HEK293 (cell line): ENCODE results near the gene STARD4.

Experiments used
- CTCF ChIA-PET: fragments of 350-600 bp; formaldehyde crosslinking; extraction: SDS; loops from one replicate; lab custom pipeline; 2021; ENCODE audit warnings: antibody characterized with exemption; lab: Yijun Ruan, JAX
- POLR2A ChIA-PET: fragments of 300-600 bp; formaldehyde crosslinking; extraction: SDS; loops from one replicate; lab custom pipeline; 2020; ENCODE audit warnings: antibody characterized with exemption, inconsistent platforms; lab: Yijun Ruan, JAX
- H3K27ac ChIP-seq: fragments of 200-500 bp; sonication (Bioruptor generic); 2 replicates; pipeline ENCODE4 v1.5.1; 2014; ENCODE audit warnings: low read depth, low read length, control low read depth, inconsistent platforms; ENCODE audit errors: extremely low read depth
- H3K36me3 ChIP-seq, 2 experiments: fragments of 200-500 bp in 1 of 2; sonication (Bioruptor generic) in 1 of 2; 1 replicate in 1 of 2; 2 replicates in 1 of 2; pipeline ENCODE4 v1.5.1; 2014 to 2017; ENCODE audit warnings: inconsistent platforms in 2 of 2, low read length in 2 of 2; ENCODE audit not compliant: control insufficient read depth in 2 of 2, insufficient read depth in 1 of 2
- H3K4me1 ChIP-seq: fragments of 200-500 bp; sonication (Bioruptor generic); 2 replicates; pipeline ENCODE4 v1.5.1; 2014; ENCODE audit warnings: mild to moderate bottlenecking, low read length, inconsistent platforms; ENCODE audit not compliant: control insufficient read depth, insufficient read depth
- H3K4me3 ChIP-seq: 2 replicates; pipeline ENCODE4 v1.5.1; 2011; ENCODE audit warnings: low read depth, mild to moderate bottlenecking, control low read depth, low read length, moderate library complexity
- H3K9me3 ChIP-seq: fragments of 200-500 bp; sonication (Bioruptor generic); 2 replicates; pipeline ENCODE4 v1.5.1; 2014; ENCODE audit warnings: low read depth, low read length, inconsistent platforms; ENCODE audit not compliant: control insufficient read depth, insufficient read depth
- AEBP2 ChIP-seq: fragments of 450-650 bp; formaldehyde crosslinking; IDR thresholded peaks from 2 replicates; pipeline ENCODE4 v1.5.1; 2016; ENCODE audit warnings: missing biosample characterization, missing genetic modification characterization, borderline replicate concordance
- HOXD13 ChIP-seq: sonication (generic); formaldehyde crosslinking; IDR thresholded peaks from 2 replicates; pipeline ENCODE4 v1.8.0; 2022; ENCODE audit warnings: missing genetic modification reagents, borderline replicate concordance
- IKZF3 ChIP-seq: fragments of 450-650 bp; IDR thresholded peaks from 2 replicates; pipeline ENCODE4 v1.5.0; 2018; ENCODE audit warnings: missing biosample characterization, mild to moderate bottlenecking, missing genetic modification characterization, moderate library complexity
- KLF16 ChIP-seq: fragments of 450-650 bp; formaldehyde crosslinking; IDR thresholded peaks from 2 replicates; pipeline ENCODE4 v1.5.1; 2017; ENCODE audit warnings: missing biosample characterization, missing genetic modification characterization
- KLF8 ChIP-seq: fragments of 450-650 bp; formaldehyde crosslinking; IDR thresholded peaks from 2 replicates; pipeline ENCODE4 v1.5.1; 2016; ENCODE audit warnings: missing biosample characterization, missing genetic modification characterization
- MZF1 ChIP-seq: fragments of 450-650 bp; formaldehyde crosslinking; IDR thresholded peaks from 2 replicates; pipeline ENCODE4 v1.5.1; 2017; ENCODE audit warnings: missing biosample characterization, missing genetic modification characterization, borderline replicate concordance
- TCF7L2 ChIP-seq: IDR thresholded peaks from 2 replicates; pipeline ENCODE4 v1.6.1; 2011; ENCODE audit warnings: low read depth, mild to moderate bottlenecking, inconsistent platforms, low read length, moderate library complexity, borderline replicate concordance
- ZBTB44 ChIP-seq: fragments of 450-650 bp; IDR thresholded peaks from 2 replicates; pipeline ENCODE4 v1.5.1; 2018; ENCODE audit warnings: missing biosample characterization, mild to moderate bottlenecking, missing genetic modification characterization
- ZBTB48 ChIP-seq: fragments of 450-650 bp; formaldehyde crosslinking; IDR thresholded peaks from 2 replicates; pipeline ENCODE4 v1.5.1; 2016; ENCODE audit warnings: missing biosample characterization, missing genetic modification characterization
- ZNF10 ChIP-seq: fragments of 450-650 bp; formaldehyde crosslinking; IDR thresholded peaks from 2 replicates; pipeline ENCODE4 v1.5.1; 2017; ENCODE audit warnings: missing biosample characterization, missing genetic modification characterization
- ZNF112 ChIP-seq: fragments of 450-650 bp; formaldehyde crosslinking; IDR thresholded peaks from 2 replicates; pipeline ENCODE4 v1.5.0; 2017; ENCODE audit warnings: missing biosample characterization, missing genetic modification characterization
- ZNF132 ChIP-seq: fragments of 450-650 bp; formaldehyde crosslinking; IDR thresholded peaks from 2 replicates; pipeline ENCODE4 v1.5.1; 2017; ENCODE audit warnings: missing biosample characterization, missing genetic modification characterization, borderline replicate concordance
- ZNF202 ChIP-seq: fragments of 450-650 bp; formaldehyde crosslinking; IDR thresholded peaks from 2 replicates; pipeline ENCODE4 v1.5.1; 2016; ENCODE audit warnings: missing biosample characterization, missing genetic modification characterization, borderline replicate concordance
- ZNF221 ChIP-seq: fragments of 450-650 bp; formaldehyde crosslinking; IDR thresholded peaks from 2 replicates; pipeline ENCODE4 v1.5.1; 2017; ENCODE audit warnings: missing biosample characterization, missing genetic modification characterization, borderline replicate concordance
- ZNF239 ChIP-seq: fragments of 450-650 bp; formaldehyde crosslinking; IDR thresholded peaks from 2 replicates; pipeline ENCODE4 v1.5.1; 2016; ENCODE audit warnings: missing biosample characterization, missing genetic modification characterization
- ZNF274 ChIP-seq, 2 experiments: fragments of 200-500 bp in 1 of 2; fragments of 450-650 bp in 1 of 2; sonication (Bioruptor generic) in 1 of 2; formaldehyde crosslinking in 1 of 2; IDR thresholded peaks; 2 replicates each; pipeline versions ENCODE4 v1.5.1 to v1.6.1; 2014 to 2016; ENCODE audit warnings: borderline replicate concordance in 1 of 2, inconsistent platforms in 1 of 2, low read length in 1 of 2, missing biosample characterization in 1 of 2, missing genetic modification characterization in 1 of 2
- ZNF394 ChIP-seq: fragments of 450-650 bp; formaldehyde crosslinking; IDR thresholded peaks from 2 replicates; pipeline ENCODE4 v1.5.1; 2016; ENCODE audit warnings: missing biosample characterization, missing genetic modification characterization, mild to moderate bottlenecking, moderate library complexity, borderline replicate concordance
- ZNF423 ChIP-seq: fragments of 450-650 bp; formaldehyde crosslinking; IDR thresholded peaks from 2 replicates; pipeline ENCODE4 v1.5.1; 2016; ENCODE audit warnings: missing biosample characterization, missing genetic modification characterization
- ZNF433 ChIP-seq: fragments of 450-650 bp; formaldehyde crosslinking; IDR thresholded peaks from 2 replicates; pipeline ENCODE4 v1.5.1; 2016; ENCODE audit warnings: missing biosample characterization, missing genetic modification characterization, low read depth
- ZNF514 ChIP-seq: fragments of 450-650 bp; formaldehyde crosslinking; IDR thresholded peaks from 2 replicates; pipeline ENCODE4 v1.5.1; 2016; ENCODE audit warnings: missing biosample characterization, missing genetic modification characterization
- ZNF530 ChIP-seq: fragments of 450-650 bp; formaldehyde crosslinking; IDR thresholded peaks from 2 replicates; pipeline ENCODE4 v1.5.1; 2016; ENCODE audit warnings: low read depth, missing biosample characterization, missing genetic modification characterization
- ZNF548 ChIP-seq: fragments of 450-650 bp; formaldehyde crosslinking; IDR thresholded peaks from 2 replicates; pipeline ENCODE4 v1.5.1; 2016; ENCODE audit warnings: missing biosample characterization, missing genetic modification characterization
- ZNF549 ChIP-seq: fragments of 450-650 bp; IDR thresholded peaks from 2 replicates; pipeline ENCODE4 v1.5.1; 2018; ENCODE audit warnings: missing biosample characterization, missing genetic modification characterization, mild to moderate bottlenecking, inconsistent platforms, moderate library complexity
- ZNF571 ChIP-seq: fragments of 450-650 bp; formaldehyde crosslinking; IDR thresholded peaks from 2 replicates; pipeline ENCODE4 v1.5.0; 2017; ENCODE audit warnings: missing biosample characterization, missing genetic modification characterization
- ZNF626 ChIP-seq: fragments of 450-650 bp; sonication (Bioruptor Pico); formaldehyde crosslinking; IDR thresholded peaks from 2 replicates; pipeline ENCODE4 v1.5.1; 2018; ENCODE audit warnings: missing biosample characterization, missing genetic modification characterization, inconsistent platforms
- ZNF677 ChIP-seq: fragments of 450-650 bp; IDR thresholded peaks from 2 replicates; pipeline ENCODE4 v1.5.0; 2018; ENCODE audit warnings: missing biosample characterization, mild to moderate bottlenecking, missing genetic modification characterization, moderate library complexity
- ZNF768 ChIP-seq: fragments of 450-650 bp; formaldehyde crosslinking; IDR thresholded peaks from 2 replicates; pipeline ENCODE4 v1.5.1; 2018; ENCODE audit warnings: missing biosample characterization, mild to moderate bottlenecking, missing genetic modification characterization
- ZSCAN5A ChIP-seq: fragments of 450-650 bp; formaldehyde crosslinking; IDR thresholded peaks from 2 replicates; pipeline ENCODE4 v1.5.1; 2016; ENCODE audit warnings: missing biosample characterization, missing genetic modification characterization
- TF ChIP-seq, protein P1 (sequence below): fragments of 450-650 bp; formaldehyde crosslinking; IDR thresholded peaks from 2 replicates; pipeline ENCODE4; 2016; ENCODE audit warnings: missing biosample characterization, missing genetic modification characterization
- TF ChIP-seq, protein P2 (sequence below): fragments of 450-650 bp; formaldehyde crosslinking; IDR thresholded peaks from 2 replicates; pipeline ENCODE4 v1.5.1; 2016; ENCODE audit warnings: missing biosample characterization, missing genetic modification characterization

The STARD4 gene

DNA sequence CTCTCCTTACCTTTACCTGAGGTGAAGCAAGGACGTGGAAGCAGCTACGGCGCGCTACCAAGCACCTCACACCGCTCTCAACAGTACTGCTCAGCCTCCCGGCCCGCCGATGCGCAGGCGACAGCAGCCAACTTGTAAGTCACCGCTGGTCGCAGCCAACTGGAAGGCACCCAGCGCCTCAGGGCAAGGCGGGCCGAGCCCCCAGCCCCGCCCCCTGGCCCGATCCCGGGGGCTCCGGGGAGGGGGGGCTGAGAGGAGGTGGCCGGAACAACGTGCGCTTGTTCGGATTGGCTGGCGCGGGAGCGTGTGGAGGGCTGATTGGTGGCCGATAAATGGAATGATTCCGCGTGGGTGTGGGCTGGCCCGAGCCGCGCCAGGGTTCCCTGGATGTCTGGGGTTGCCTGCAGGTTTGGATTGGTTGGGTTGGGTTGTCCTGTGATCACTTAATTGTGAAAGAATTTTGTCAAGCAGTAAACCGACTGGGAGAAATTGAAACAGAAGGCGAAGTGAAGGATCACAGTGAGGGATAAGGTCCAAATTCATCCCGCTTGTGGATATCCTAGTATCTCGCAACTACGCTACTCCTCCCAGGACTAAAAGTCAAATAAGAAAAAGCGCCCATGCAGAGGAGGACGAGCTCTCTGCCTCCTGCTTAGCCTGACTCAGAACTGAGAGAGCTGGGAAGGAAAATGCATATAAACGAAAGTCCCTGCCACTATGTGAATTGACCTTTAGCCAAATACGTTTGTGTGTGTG, at the start of gene STARD4:
Gene STARD4 (minus strand): TSS at position 161 of the 756 bp plus-strand sequence. CDS start 5,102 bp downstream, outside the sequence.
- H3K4me1 ChIP-seq: peaks cover 24% of the 10 kb centered on the region
- CTCF ChIA-PET: interaction anchor here (2.7 kb wide), 1 partner anchor 19 kb away, joined by 7 read pairs; no protein-coding TSS in a partner anchor
- H3K4me3 ChIP-seq: peak within 1 kb of the TSS; percentile 95
- POLR2A ChIA-PET: interaction anchor here (1.0 to 1.5 kb wide), 3 partner anchors 13 to 648 kb away, joined by 3 to 5 read pairs (median 4); partner anchors contain the start of gene CAMK4
- peak within 1 kb of the TSS; percentile 98 for H3K27ac ChIP-seq
- H3K9me3 ChIP-seq: no peaks in the 10 kb centered on the region
- no peaks in the 10 kb centered on the region for H3K36me3 ChIP-seq
- TF ChIP-seq AEBP2 (no peak), ZNF514 (tag by site-specific recombination) (no peak), ZNF132 (tag by site-specific recombination) (no peak), TCF7L2 (no peak), ZNF239 (tag by site-specific recombination) (no peak), ZBTB48 (tag by site-specific recombination) (peak; percentile 79), ZNF626 (no peak), ZBTB44 (no peak), IKZF3 (tag by site-specific recombination) (peak; percentile 66; the same call in 1 of the 2 replicates), ZNF433 (no peak), ZNF112 (tag by site-specific recombination) (no peak), ZNF221 (no peak), ZNF394 (tag by site-specific recombination) (peak; percentile 78), ZNF768 (no peak), ZNF549 (tag by site-specific recombination) (no peak), KLF16 (tag by site-specific recombination) (peak; percentile 44; the same call in 1 of the 2 replicates), KLF8 (tag by site-specific recombination) (peak; percentile 98), ZNF423 (tag by site-specific recombination) (peak; percentile 61; the same call in 1 of the 2 replicates), ZNF274 (IDR thresholded peaks at IDR 0.05; ENCODE audit: low read length) (no peak), ZNF274 (tag by site-specific recombination; IDR thresholded peaks at IDR 0.05; ENCODE audit: borderline replicate concordance) (no peak), ZNF548 (tag by site-specific recombination) (no peak), HOXD13 (CRISPR knock-in tag) (no peak), ZNF202 (no peak), ZNF571 (tag by site-specific recombination) (no peak), ZNF10 (peak; percentile 7; the same call in 1 of the 2 replicates), ZNF677 (tag by site-specific recombination) (no peak), ZNF530 (no peak), ZSCAN5A (no peak), MZF1 (tag by site-specific recombination) (no peak; the same call in 1 of the 2 replicates)
- TF ChIP-seq, protein P1, sequence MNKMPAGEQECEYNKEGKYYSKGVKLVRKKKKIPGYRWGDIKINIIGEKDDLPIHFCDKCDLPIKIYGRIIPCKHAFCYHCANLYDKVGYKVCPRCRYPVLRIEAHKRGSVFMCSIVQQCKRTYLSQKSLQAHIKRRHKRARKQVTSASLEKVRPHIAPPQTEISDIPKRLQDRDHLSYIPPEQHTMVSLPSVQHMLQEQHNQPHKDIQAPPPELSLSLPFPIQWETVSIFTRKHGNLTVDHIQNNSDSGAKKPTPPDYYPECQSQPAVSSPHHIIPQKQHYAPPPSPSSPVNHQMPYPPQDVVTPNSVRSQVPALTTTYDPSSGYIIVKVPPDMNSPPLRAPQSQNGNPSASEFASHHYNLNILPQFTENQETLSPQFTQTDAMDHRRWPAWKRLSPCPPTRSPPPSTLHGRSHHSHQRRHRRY (tag by site-specific recombination): no peak
- TF ChIP-seq, protein P2, sequence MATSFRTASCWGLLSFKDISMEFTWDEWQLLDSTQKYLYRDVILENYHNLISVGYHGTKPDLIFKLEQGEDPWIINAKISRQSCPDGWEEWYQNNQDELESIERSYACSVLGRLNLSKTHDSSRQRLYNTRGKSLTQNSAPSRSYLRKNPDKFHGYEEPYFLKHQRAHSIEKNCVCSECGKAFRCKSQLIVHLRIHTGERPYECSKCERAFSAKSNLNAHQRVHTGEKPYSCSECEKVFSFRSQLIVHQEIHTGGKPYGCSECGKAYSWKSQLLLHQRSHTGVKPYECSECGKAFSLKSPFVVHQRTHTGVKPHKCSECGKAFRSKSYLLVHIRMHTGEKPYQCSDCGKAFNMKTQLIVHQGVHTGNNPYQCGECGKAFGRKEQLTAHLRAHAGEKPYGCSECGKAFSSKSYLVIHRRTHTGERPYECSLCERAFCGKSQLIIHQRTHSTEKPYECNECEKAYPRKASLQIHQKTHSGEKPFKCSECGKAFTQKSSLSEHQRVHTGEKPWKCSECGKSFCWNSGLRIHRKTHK (tag by site-specific recombination): no peak
